C4-2B (cell line): ENCODE data around the gene TCEAL4.

Experiments
- ZFX ChIP-seq: fragments of 450-650 bp; IDR thresholded peaks from 2 replicates; pipeline ENCODE4 v1.6.1; 2017
- TF ChIP-seq, protein P1 (sequence below): fragments of 450-650 bp; conservative IDR thresholded peaks from 2 replicates; pipeline ENCODE4 v1.5.1; 2017; ENCODE audit warnings: mild to moderate bottlenecking

- TF ChIP-seq, protein P1, sequence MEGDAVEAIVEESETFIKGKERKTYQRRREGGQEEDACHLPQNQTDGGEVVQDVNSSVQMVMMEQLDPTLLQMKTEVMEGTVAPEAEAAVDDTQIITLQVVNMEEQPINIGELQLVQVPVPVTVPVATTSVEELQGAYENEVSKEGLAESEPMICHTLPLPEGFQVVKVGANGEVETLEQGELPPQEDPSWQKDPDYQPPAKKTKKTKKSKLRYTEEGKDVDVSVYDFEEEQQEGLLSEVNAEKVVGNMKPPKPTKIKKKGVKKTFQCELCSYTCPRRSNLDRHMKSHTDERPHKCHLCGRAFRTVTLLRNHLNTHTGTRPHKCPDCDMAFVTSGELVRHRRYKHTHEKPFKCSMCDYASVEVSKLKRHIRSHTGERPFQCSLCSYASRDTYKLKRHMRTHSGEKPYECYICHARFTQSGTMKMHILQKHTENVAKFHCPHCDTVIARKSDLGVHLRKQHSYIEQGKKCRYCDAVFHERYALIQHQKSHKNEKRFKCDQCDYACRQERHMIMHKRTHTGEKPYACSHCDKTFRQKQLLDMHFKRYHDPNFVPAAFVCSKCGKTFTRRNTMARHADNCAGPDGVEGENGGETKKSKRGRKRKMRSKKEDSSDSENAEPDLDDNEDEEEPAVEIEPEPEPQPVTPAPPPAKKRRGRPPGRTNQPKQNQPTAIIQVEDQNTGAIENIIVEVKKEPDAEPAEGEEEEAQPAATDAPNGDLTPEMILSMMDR = no peak
- no peak for TF ChIP-seq ZFX
Measured at GRCh38 chrX:103552236-103552635, 33.1 kb upstream of the TCEAL4 start.
